Smooth muscle cell (in vitro differentiated cells): Measurements from ENCODE around the gene OR51F1. TPM values are rescaled to one million over a fixed set of nuclear protein-coding genes. Genes with fewer than 3 reads are reported as not detected.
"Not testable (repeated sequence)": the region's sequence is repeated elsewhere in the genome, so short reads cannot be mapped to it uniquely, and the experiment has no call there.

ENCODE experiments used
- DNase-seq: peaks from one replicate; lab custom pipeline; 2025; ENCODE audit not compliant: unreplicated experiment; lab: John Stamatoyannopoulos, UW
- H2AFZ ChIP-seq: fragments of 200-600 bp; sonication (generic); 2 replicates; pipeline ENCODE4 v1.6.0; 2016; ENCODE audit warnings: antibody characterized with exemption, low read depth, mild to moderate bottlenecking
- H3F3A ChIP-seq: fragments of 200-600 bp; sonication (generic); 2 replicates; pipeline ENCODE4 v1.6.0; 2017; ENCODE audit warnings: antibody characterized with exemption, low read depth
- H3K27ac ChIP-seq: fragments of 200-600 bp; sonication (generic); 2 replicates; pipeline ENCODE4 v1.5.1; 2016; ENCODE audit warnings: low read depth, mild to moderate bottlenecking
- H3K27me3 ChIP-seq: fragments of 200-600 bp; sonication (generic); 2 replicates; pipeline ENCODE4 v1.6.1; 2016; ENCODE audit warnings: low read depth, mild to moderate bottlenecking
- H3K36me3 ChIP-seq: fragments of 200-600 bp; sonication (generic); 2 replicates; pipeline ENCODE4 v1.5.1; 2016; ENCODE audit warnings: low read depth
- H3K4me1 ChIP-seq: fragments of 200-600 bp; sonication (generic); 2 replicates; pipeline ENCODE4 v1.5.1; 2016; ENCODE audit warnings: low read depth
- H3K4me2 ChIP-seq: fragments of 200-600 bp; sonication (generic); 2 replicates; pipeline ENCODE4 v1.6.0; 2016; ENCODE audit warnings: mild to moderate bottlenecking
- H3K4me3 ChIP-seq: fragments of 200-600 bp; sonication (generic); 2 replicates; pipeline ENCODE4 v1.5.1; 2016; ENCODE audit warnings: mild to moderate bottlenecking
- H3K79me2 ChIP-seq: fragments of 200-600 bp; sonication (generic); 2 replicates; pipeline ENCODE4 v1.6.0; 2016; ENCODE audit warnings: low read depth, mild to moderate bottlenecking
- H3K9ac ChIP-seq: fragments of 200-600 bp; sonication (generic); 2 replicates; pipeline ENCODE4 v1.6.0; 2016; ENCODE audit warnings: low read depth
- H3K9me3 ChIP-seq: fragments of 200-600 bp; sonication (generic); replicated peaks from 2 replicates; pipeline ENCODE4 v1.5.1; 2016; ENCODE audit warnings: low read depth
- H4K20me1 ChIP-seq: fragments of 200-600 bp; sonication (generic); 2 replicates; pipeline ENCODE4 v1.6.0; 2016; ENCODE audit warnings: low read depth
- WGBS: methylation state at CpG from one replicate; pipeline ENCODE4 v1.1.7; 2016; ENCODE audit warnings: low lambda C conversion rate; 5-methylcytosine and 5-hydroxymethylcytosine counted together
- polyA plus RNA-seq: library from polyadenylated mRNA; unstranded; fragments of >200 nt; fragmentation: Nextera tagmentation; extraction: Ambion mirVana; gene quantifications from 2 replicates; pipeline ENCODE4 v1.2.1, GENCODE V29; 2016
- total RNA-seq: library from RNA; depleted of rRNA; stranded (reverse); fragments of >200 nt; gene quantifications from 2 replicates; pipeline ENCODE4 v1.2.3, GENCODE V29; 2014
- TF ChIP-seq, protein P1 (sequence below): fragments of 200-600 bp; sonication (generic); IDR thresholded peaks from 2 replicates; pipeline ENCODE4 v1.5.1; 2017; ENCODE audit warnings: borderline replicate concordance, mild to moderate bottlenecking, antibody characterized with exemption; ENCODE audit not compliant: insufficient read depth, poor library complexity, severe bottlenecking

OR51F1 gene, protein sequence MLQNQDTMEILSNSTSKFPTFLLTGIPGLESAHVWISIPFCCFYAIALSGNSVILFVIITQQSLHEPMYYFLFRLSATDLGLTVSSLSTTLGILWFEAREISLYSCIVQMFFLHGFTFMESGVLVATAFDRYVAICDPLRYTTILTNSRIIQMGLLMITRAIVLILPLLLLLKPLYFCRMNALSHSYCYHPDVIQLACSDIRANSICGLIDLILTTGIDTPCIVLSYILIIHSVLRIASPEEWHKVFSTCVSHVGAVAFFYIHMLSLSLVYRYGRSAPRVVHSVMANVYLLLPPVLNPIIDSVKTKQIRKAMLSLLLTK
- not detected in 2 replicates for total RNA-seq
- not detected in 2 replicates for polyA plus RNA-seq

DNA sequence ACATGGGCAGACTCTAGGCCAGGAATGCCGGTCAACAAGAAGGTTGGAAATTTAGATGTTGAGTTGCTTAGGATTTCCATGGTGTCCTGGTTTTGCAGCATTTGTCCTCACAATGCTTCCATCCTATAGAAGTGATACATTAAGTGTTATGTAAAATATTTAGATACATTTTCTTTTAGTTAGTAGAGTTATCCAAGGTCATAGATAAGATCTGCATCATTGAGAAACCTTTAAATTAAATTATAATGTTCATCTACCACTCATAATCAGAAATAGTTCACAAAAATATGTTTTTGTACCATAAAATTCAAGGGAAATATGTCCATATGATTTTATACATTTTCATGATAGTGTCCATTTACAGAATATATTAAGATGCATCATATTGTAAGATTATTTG is at the start of gene OR51F1:
OR51F1 (minus strand) TSS at position 101 of the 400 bp plus-strand sequence; CDS start at position 101, 0 bp downstream.
- no peak for DNase-seq
- no peaks in the 10 kb centered on the region for H3K36me3 ChIP-seq
- H3K9ac ChIP-seq = no peak within 1 kb of the TSS
- 96% methylated on average over 1 of the region's 1 CpG for WGBS
- H3K4me1 ChIP-seq = no peaks in the 10 kb centered on the region
- no peaks in the 10 kb centered on the region for H3K79me2 ChIP-seq
- H3K4me3 ChIP-seq = no peak within 1 kb of the TSS
- no peak within 1 kb of the TSS for H2AFZ ChIP-seq
- no peaks in the 10 kb centered on the region for H3K9me3 ChIP-seq
- H3K4me2 ChIP-seq = no peak within 1 kb of the TSS
- H3F3A ChIP-seq = no peaks in the 10 kb centered on the region
- TF ChIP-seq, protein P1, sequence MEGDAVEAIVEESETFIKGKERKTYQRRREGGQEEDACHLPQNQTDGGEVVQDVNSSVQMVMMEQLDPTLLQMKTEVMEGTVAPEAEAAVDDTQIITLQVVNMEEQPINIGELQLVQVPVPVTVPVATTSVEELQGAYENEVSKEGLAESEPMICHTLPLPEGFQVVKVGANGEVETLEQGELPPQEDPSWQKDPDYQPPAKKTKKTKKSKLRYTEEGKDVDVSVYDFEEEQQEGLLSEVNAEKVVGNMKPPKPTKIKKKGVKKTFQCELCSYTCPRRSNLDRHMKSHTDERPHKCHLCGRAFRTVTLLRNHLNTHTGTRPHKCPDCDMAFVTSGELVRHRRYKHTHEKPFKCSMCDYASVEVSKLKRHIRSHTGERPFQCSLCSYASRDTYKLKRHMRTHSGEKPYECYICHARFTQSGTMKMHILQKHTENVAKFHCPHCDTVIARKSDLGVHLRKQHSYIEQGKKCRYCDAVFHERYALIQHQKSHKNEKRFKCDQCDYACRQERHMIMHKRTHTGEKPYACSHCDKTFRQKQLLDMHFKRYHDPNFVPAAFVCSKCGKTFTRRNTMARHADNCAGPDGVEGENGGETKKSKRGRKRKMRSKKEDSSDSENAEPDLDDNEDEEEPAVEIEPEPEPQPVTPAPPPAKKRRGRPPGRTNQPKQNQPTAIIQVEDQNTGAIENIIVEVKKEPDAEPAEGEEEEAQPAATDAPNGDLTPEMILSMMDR = no peak
- H3K27ac ChIP-seq = no peak within 1 kb of the TSS
- no peaks in the 10 kb centered on the region for H4K20me1 ChIP-seq
- H3K27me3 ChIP-seq = no peaks in the 10 kb centered on the region

DNA sequence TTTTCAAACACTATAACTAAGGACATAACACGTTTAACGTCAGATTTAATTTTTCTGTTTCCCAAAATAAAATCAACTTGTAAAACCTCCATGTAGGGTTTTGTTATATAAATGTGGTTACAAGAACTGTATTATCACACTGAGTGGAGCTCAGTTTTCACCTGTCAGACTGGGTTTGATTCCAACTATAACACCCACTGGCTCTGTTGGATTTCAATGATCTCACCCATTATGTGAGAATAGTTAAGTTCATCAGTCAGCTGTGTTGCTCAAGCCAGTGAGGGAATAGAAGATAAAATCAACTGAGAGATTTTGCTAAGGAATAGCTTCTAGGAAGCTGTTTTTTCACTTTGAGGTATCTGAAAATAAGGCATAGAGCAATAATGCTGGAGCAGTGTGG is 39.5 kb upstream of the OR51F1 start:
- Histone ChIP-seq H3F3A (no peaks in the 10 kb centered on the region), H3K27me3 (no peaks in the 10 kb centered on the region), H3K4me2 (no peak overlapping the region), H3K4me3 (no peak overlapping the region), H3K27ac (no peak overlapping the region), H2AFZ (no peak overlapping the region), H3K36me3 (no peaks in the 10 kb centered on the region), H4K20me1 (no peaks in the 10 kb centered on the region), H3K9me3 (no peaks in the 10 kb centered on the region), H3K9ac (no peak overlapping the region), H3K4me1 (no peaks in the 10 kb centered on the region), H3K79me2 (no peaks in the 10 kb centered on the region)
- no peak for DNase-seq
- TF ChIP-seq, protein P1 = no peak
- 93% methylated on average over 2 of the region's 2 CpGs for WGBS

GRCh38 chr11:4808476-4808875 is 38.7 kb upstream of the OR51F1 start:
- 100% methylated on average over 1 of the region's 1 CpG for WGBS
- H3K79me2 ChIP-seq = no peaks in the 10 kb centered on the region
- H3K36me3 ChIP-seq = no peaks in the 10 kb centered on the region
- H3K9ac ChIP-seq = no peak overlapping the region
- H2AFZ ChIP-seq = no peak overlapping the region
- TF ChIP-seq, protein P1 = no peak
- H3K9me3 ChIP-seq = no peaks in the 10 kb centered on the region
- no peaks in the 10 kb centered on the region for H4K20me1 ChIP-seq
- H3K27ac ChIP-seq = no peak overlapping the region
- H3F3A ChIP-seq = no peaks in the 10 kb centered on the region
- no peaks in the 10 kb centered on the region for H3K27me3 ChIP-seq
- H3K4me3 ChIP-seq = no peak overlapping the region
- DNase-seq = no peak
- no peaks in the 10 kb centered on the region for H3K4me1 ChIP-seq
- H3K4me2 ChIP-seq = no peak overlapping the region

- H3K4me1 ChIP-seq = no peaks in the 10 kb centered on the region
- no peak within 1 kb of the TSS for H3K4me3 ChIP-seq
- TF ChIP-seq, protein P1 = no peak
- H3K9me3 ChIP-seq = no peaks in the 10 kb centered on the region
- H3K36me3 ChIP-seq = no peaks in the 10 kb centered on the region
- no peaks in the 10 kb centered on the region for H3F3A ChIP-seq
- H3K9ac ChIP-seq = no peak within 1 kb of the TSS
- H3K4me2 ChIP-seq = no peak within 1 kb of the TSS
- 83% methylated on average over 3 of the region's 3 CpGs for WGBS
- no peak within 1 kb of the TSS for H3K27ac ChIP-seq
- H4K20me1 ChIP-seq = no peaks in the 10 kb centered on the region
- H2AFZ ChIP-seq = no peak within 1 kb of the TSS
- no peaks in the 10 kb centered on the region for H3K27me3 ChIP-seq
- DNase-seq = no peak
- H3K79me2 ChIP-seq = no peaks in the 10 kb centered on the region
Measured at GRCh38 chr11:4804280-4804679, 34.5 kb upstream of the OR51F1 start, which contains the start of gene OR52R1. Gene OR52R1 (minus strand): TSS chr11:4804380. CDS start chr11:4804380, 0 bp downstream.

- not testable (repeated sequence) for H2AFZ ChIP-seq, H3K79me2 ChIP-seq, H3K4me2 ChIP-seq, H3K27me3 ChIP-seq, H3K27ac ChIP-seq, H3K9me3 ChIP-seq, H3K36me3 ChIP-seq, H4K20me1 ChIP-seq, H3F3A ChIP-seq, H3K4me1 ChIP-seq, DNase-seq, H3K4me3 ChIP-seq, H3K9ac ChIP-seq
- 90% methylated on average over 5 of the region's 5 CpGs for WGBS
Measured at GRCh38 chr11:4801316-4801715, 31.6 kb upstream of the OR51F1 start.
